ENCODE data around the gene FNDC3B.

- TF ChIP-seq POLR2AphosphoS5 (IDR thresholded peaks at IDR 0.05; ENCODE audit: low read depth, low read length) (no peak), REST (IDR thresholded peaks at IDR 0.05; ENCODE audit: insufficient read depth in 1 of 2, low read depth in 2 of 2, low read length in 2 of 2) (no peak), SIN3A (IDR thresholded peaks at IDR 0.05; ENCODE audit: borderline replicate concordance, insufficient read depth, low read length) (no peak)
Observed at GRCh38 chr3:172014145-172014544, 25.2 kb upstream of the FNDC3B start.

Measured in PFSK-1 (cell line).